Ascending aorta (tissue), 2 donors: Measurements from ENCODE around the gene MRPL55. TPM values are rescaled to one million over a fixed set of nuclear protein-coding genes. Genes with fewer than 3 reads are reported as not detected.

Experiments
- DNase-seq, 2 donors: peaks; one replicate each; pipeline ENCODE4 v3.0.0-alpha.2; 2019; ENCODE audit warnings: low spot score in 2 of 2
- H3K27ac ChIP-seq, 2 donors: fragments of 200-600 bp; sonication (generic); one replicate each; pipeline ENCODE4 v1.5.1; 2016 to 2017; ENCODE audit warnings: mild to moderate bottlenecking in 1 of 2
- H3K27me3 ChIP-seq: fragments of 200-600 bp; sonication (generic); one replicate; pipeline ENCODE4 v1.5.1; 2017
- H3K36me3 ChIP-seq, 2 donors: fragments of 200-600 bp; sonication (generic); one replicate each; pipeline ENCODE4 v1.5.1; 2016
- H3K4me1 ChIP-seq, 2 donors: fragments of 200-600 bp; sonication (generic); one replicate each; pipeline ENCODE4 v1.5.1; 2016 to 2017; ENCODE audit warnings: mild to moderate bottlenecking in 1 of 2
- H3K4me3 ChIP-seq, 2 donors: fragments of 200-600 bp; sonication (generic); one replicate each; pipeline ENCODE4 v1.5.1; 2016 to 2017; ENCODE audit warnings: mild to moderate bottlenecking in 1 of 2
- H3K9me3 ChIP-seq, 2 donors: fragments of 200-600 bp; sonication (generic); one replicate each; pipeline ENCODE4 v1.5.1; 2016
- intact Hi-C: fragments of 100-400 bp; cut with DNase I; formaldehyde crosslinking; loops from one replicate; pipeline ENCODE4 v1.15.1; 2023
- total RNA-seq: library from RNA; depleted of rRNA; stranded (reverse); fragments of >200 nt; gene quantifications from one replicate; pipeline ENCODE4 v1.1.0, GENCODE V29; 2016
- TF ChIP-seq, protein P1 (sequence below), 3 experiments: fragments of 200-600 bp in 2 of 3; fragments of 450-650 bp in 1 of 3; sonication (generic) in 2 of 3; IDR thresholded peaks; one replicate each; pipeline ENCODE4 v1.5.1; 2016 to 2019; ENCODE audit warnings: antibody characterized with exemption in 3 of 3, mild to moderate bottlenecking in 1 of 3, moderate library complexity in 1 of 3

MRPL55 gene
- total RNA-seq, 1 donor from 2014 or later, result 23.6 TPM

DNA sequence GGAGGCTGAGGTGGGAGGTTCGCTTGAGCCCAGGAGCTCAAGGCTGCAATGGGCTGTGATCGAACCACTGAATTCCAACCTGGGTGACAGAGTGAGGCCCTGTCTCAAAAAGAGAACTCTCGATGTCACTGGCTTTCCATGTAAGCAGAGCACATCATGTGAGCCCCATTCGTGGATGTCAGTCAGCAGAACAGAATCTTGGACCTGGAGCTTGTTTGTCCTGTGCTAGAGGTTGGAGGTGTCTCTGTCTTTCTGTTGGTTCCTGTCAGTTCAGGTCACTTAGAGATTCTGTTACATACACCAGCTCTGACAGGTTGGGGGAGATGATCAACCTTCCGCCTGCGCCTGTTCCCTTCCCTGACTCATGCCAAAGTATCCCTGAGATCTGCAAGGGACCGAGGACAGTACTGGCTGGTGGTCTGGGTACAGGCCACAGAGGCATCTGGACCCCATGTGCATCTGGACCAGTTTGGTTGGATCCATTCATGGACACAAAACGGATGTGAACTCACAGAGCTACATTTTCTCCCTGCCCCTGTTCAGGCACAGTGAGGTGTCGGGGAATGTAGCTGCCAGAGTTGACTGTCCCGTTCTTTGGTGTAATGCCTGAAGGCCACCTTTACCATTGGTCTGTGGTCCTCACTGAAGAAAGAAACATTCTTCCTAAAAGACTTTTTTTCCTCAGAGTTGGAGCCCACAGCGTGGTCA lies 16.6 kb downstream of the MRPL55 start:
- Histone ChIP-seq H3K9me3 (peaks cover 0 to 6% of the 10 kb centered on the region in 2 donors), H3K36me3 (peaks cover 16 to 19% of the 10 kb centered on the region in 2 donors), H3K4me1 (peaks cover 16 to 36% of the 10 kb centered on the region in 2 donors), H3K27ac (no peak overlapping the region), H3K4me3 (no peak overlapping the region), H3K27me3 (no peaks in the 10 kb centered on the region)
- intact Hi-C loops, result no loop called here
- TF ChIP-seq, protein P1, sequence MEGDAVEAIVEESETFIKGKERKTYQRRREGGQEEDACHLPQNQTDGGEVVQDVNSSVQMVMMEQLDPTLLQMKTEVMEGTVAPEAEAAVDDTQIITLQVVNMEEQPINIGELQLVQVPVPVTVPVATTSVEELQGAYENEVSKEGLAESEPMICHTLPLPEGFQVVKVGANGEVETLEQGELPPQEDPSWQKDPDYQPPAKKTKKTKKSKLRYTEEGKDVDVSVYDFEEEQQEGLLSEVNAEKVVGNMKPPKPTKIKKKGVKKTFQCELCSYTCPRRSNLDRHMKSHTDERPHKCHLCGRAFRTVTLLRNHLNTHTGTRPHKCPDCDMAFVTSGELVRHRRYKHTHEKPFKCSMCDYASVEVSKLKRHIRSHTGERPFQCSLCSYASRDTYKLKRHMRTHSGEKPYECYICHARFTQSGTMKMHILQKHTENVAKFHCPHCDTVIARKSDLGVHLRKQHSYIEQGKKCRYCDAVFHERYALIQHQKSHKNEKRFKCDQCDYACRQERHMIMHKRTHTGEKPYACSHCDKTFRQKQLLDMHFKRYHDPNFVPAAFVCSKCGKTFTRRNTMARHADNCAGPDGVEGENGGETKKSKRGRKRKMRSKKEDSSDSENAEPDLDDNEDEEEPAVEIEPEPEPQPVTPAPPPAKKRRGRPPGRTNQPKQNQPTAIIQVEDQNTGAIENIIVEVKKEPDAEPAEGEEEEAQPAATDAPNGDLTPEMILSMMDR (IDR thresholded peaks at IDR 0.05), result no peak
- no peak for DNase-seq

- Histone ChIP-seq H3K4me3 (no peak overlapping the region), H3K4me1 (peaks cover 27 to 49% of the 10 kb centered on the region in 2 donors), H3K27me3 (no peaks in the 10 kb centered on the region), H3K27ac (no peak overlapping the region), H3K9me3 (peaks cover 0 to 6% of the 10 kb centered on the region in 2 donors), H3K36me3 (peaks cover 5 to 12% of the 10 kb centered on the region in 2 donors)
- DNase-seq, result no peak
- intact Hi-C loops, result no loop called here
- TF ChIP-seq, protein P1 (IDR thresholded peaks at IDR 0.05), result no peak
Observed at GRCh38 chr1:228091084-228091483, 18.0 kb downstream of the MRPL55 start.

DNA sequence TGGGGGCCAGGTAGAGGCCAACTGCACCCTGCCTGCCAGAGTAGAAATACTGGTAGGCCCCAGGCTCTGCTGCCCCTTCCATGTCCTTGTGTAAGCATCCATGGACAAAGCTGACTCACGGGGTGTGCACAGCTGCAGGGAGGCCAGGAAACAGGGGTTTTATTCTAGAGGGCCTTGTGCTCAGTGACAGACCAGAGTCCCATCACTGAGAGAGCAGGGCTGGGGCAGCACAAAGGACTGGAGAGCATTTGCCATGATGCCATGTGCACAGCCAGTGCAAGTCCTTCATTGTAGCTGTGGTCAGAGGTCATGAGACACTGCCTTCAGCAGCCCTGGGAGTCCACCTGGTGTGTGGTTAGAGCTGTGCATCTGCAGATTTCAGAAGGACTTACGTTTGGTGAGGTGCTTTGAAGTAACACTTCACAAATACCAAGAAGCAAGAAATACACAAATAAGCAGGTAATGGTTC lies 18.5 kb downstream of the MRPL55 start:
- H3K27ac ChIP-seq, result no peak overlapping the region
- DNase-seq, result peak in 1 of 2 donors; percentile 58
- peaks cover 32 to 54% of the 10 kb centered on the region in 2 donors for H3K4me1 ChIP-seq
- peaks cover 5 to 8% of the 10 kb centered on the region in 2 donors for H3K36me3 ChIP-seq
- intact Hi-C loops, result no loop called here
- peaks cover 0 to 6% of the 10 kb centered on the region in 2 donors for H3K9me3 ChIP-seq
- no peaks in the 10 kb centered on the region for H3K27me3 ChIP-seq
- TF ChIP-seq, protein P1 (IDR thresholded peaks at IDR 0.05), result no peak
- H3K4me3 ChIP-seq, result no peak overlapping the region

DNA sequence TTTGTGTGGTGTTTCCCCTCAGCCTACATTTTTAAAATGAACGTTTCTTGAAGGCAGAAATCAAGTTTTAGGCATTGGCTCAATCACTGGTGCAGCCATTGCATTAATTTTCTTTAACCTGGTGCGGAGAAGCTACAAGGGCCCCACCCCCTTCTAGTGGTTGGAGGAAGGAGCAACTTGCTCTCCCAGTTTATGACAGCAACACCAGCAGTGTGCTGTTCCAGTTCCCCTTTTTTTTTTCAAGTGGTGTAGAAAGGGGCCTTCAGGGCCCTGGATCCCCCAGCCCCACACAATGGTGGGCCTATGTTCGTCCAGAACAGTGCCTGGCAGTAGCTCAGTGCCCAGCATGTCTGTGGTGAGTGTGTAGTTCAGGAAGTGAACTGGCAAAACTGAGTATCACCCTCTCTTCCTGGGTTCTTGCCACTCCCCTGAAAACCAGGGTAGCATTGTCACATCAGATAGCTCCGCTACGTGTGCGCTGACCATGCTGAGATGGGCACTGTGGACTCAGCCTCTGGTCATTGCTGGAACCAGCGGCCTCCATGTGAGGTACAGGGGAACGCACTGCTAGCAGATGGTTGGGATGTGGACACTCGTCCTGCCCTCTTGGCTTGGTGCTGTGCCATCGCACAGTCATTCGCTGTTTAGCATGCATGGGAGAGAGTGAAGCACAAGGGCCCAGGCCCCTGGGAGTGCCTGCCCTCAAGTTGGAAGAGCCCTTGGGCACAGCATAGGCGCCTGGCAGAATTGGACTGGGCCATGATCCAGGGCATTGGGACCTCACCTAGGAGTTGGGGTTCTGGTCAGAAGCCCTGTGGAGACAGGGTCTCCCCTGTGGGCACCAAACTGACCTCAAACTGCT lies 19.3 kb downstream of the MRPL55 start:
- H3K4me3 ChIP-seq, result no peak overlapping the region
- intact Hi-C loops, result no loop called here
- H3K27ac ChIP-seq, result peak overlapping the region in 1 of 2 donors; percentile 22
- H3K36me3 ChIP-seq, result peaks cover 5 to 7% of the 10 kb centered on the region in 2 donors
- TF ChIP-seq, protein P1 (IDR thresholded peaks at IDR 0.05), result no peak
- peaks cover 0 to 5% of the 10 kb centered on the region in 2 donors for H3K9me3 ChIP-seq
- peak in 1 of 2 donors; percentile 58 for DNase-seq
- H3K27me3 ChIP-seq, result no peaks in the 10 kb centered on the region
- peaks cover 41 to 63% of the 10 kb centered on the region in 2 donors for H3K4me1 ChIP-seq

- peak overlapping the region; percentile 5 to 14 for H3K27ac ChIP-seq
- no peaks in the 10 kb centered on the region for H3K27me3 ChIP-seq
- H3K9me3 ChIP-seq, result no peaks in the 10 kb centered on the region
- peaks cover 46 to 67% of the 10 kb centered on the region in 2 donors for H3K4me1 ChIP-seq
- no peak for DNase-seq
- intact Hi-C loops, result no loop called here
- TF ChIP-seq, protein P1 (IDR thresholded peaks at IDR 0.05), result no peak
- H3K4me3 ChIP-seq, result no peak overlapping the region
- H3K36me3 ChIP-seq, result peaks cover 5% of the 10 kb centered on the region in 2 donors
Observed at GRCh38 chr1:228088586-228089498, 20.3 kb downstream of the MRPL55 start.
